NCI-H2081 (cell line): ENCODE data around the gene WSB2.

Source experiments
- DNase-seq, 2 experiments: peaks; one replicate each; lab custom pipeline; 2025; lab: John Stamatoyannopoulos, UW

The WSB2 gene

GRCh38 chr12:117994551-117995438 lies 66.2 kb downstream of the WSB2 start:
- no peak for DNase-seq

- no peak for DNase-seq
Observed at GRCh38 chr12:117986705-117987469, 74.1 kb downstream of the WSB2 start.

GRCh38 chr12:117985182-117985581 lies 75.8 kb downstream of the WSB2 start:
- DNase-seq: no peak
